SK-N-SH treated with all-trans-retinoic acid at 6 μM for 48 hours (cell line): ENCODE measurements around the gene WNT9B.

Experiments used
- BACH2 ChIP-seq: fragments of 250-450 bp; sonication (Bioruptor Pico); IDR thresholded peaks from 2 replicates; pipeline ENCODE4 v1.9.0; 2021; ENCODE audit warnings: mild to moderate bottlenecking, borderline replicate concordance
- RARB ChIP-seq: fragments of 250-450 bp; sonication (Bioruptor Pico); IDR thresholded peaks from 2 replicates; pipeline ENCODE4 v1.8.0; 2021; ENCODE audit warnings: mild to moderate bottlenecking, moderate library complexity
- TOX ChIP-seq: fragments of 250-450 bp; sonication (Bioruptor Pico); IDR thresholded peaks from 2 replicates; pipeline ENCODE4 v1.8.0; 2021; ENCODE audit warnings: mild to moderate bottlenecking, moderate library complexity, borderline replicate concordance
- ZC3H10 ChIP-seq: fragments of 250-450 bp; sonication (Bioruptor Pico); IDR thresholded peaks from 2 replicates; pipeline ENCODE4 v1.5.1; 2021; ENCODE audit warnings: mild to moderate bottlenecking, moderate library complexity
- ZFP3 ChIP-seq: fragments of 250-450 bp; sonication (Bioruptor Pico); IDR thresholded peaks from 2 replicates; pipeline ENCODE4 v1.5.0; 2020; ENCODE audit warnings: mild to moderate bottlenecking, moderate library complexity
- ZFP30 ChIP-seq: fragments of 450-650 bp; formaldehyde crosslinking; IDR thresholded peaks from 2 replicates; pipeline ENCODE4 v1.5.0; 2022; ENCODE audit warnings: mild to moderate bottlenecking, moderate library complexity
- TF ChIP-seq, protein P1 (sequence below): fragments of 250-450 bp; sonication (Bioruptor Pico); IDR thresholded peaks from 2 replicates; pipeline ENCODE4 v1.5.1; 2020; ENCODE audit warnings: low read depth, mild to moderate bottlenecking, moderate library complexity
- TF ChIP-seq, protein P2 (sequence below): fragments of 250-450 bp; sonication (Bioruptor Pico); IDR thresholded peaks from 2 replicates; pipeline ENCODE4 v1.8.0; 2020; ENCODE audit warnings: mild to moderate bottlenecking, moderate library complexity, borderline replicate concordance
- TF ChIP-seq, protein P3 (sequence below): fragments of 250-450 bp; sonication (Bioruptor Pico); IDR thresholded peaks from 2 replicates; pipeline ENCODE4 v1.8.0; 2021; ENCODE audit warnings: low read depth, mild to moderate bottlenecking, moderate library complexity, borderline replicate concordance

DNA sequence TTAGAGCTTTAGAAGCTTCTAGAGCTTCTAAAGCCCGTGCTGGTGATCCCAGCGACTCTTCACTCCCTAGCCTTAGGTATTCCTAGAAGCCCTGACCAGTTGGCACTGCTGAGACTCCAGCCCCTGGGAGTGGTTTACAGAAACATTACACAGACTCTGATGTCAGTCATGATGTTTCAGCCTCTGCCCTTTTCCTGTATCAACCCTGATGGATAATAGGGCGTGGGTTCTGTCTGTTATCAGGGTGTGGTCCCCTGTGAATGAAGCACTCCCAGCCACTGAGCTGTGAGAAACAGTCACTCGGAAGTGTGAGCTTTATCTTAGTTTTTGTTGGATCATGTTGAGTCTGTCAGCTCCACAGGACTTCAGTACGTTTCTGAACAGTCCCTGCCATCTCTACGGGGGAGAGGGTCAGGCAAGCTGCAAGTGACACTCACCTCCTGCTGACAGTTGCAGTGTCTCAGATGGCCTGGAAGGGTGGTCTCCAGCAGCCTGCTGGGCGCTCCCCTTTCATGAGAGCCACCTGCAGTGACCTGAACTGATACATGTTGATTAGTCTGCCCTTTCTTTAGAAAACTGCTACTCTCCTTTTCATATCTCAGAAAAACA is 84.4 kb downstream of the WNT9B start:
- TF ChIP-seq, protein P1, sequence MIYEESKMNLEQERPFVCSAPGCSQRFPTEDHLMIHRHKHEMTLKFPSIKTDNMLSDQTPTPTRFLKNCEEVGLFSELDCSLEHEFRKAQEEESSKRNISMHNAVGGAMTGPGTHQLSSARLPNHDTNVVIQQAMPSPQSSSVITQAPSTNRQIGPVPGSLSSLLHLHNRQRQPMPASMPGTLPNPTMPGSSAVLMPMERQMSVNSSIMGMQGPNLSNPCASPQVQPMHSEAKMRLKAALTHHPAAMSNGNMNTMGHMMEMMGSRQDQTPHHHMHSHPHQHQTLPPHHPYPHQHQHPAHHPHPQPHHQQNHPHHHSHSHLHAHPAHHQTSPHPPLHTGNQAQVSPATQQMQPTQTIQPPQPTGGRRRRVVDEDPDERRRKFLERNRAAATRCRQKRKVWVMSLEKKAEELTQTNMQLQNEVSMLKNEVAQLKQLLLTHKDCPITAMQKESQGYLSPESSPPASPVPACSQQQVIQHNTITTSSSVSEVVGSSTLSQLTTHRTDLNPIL (CRISPR knock-in tag): no peak
- no peak for TF ChIP-seq TOX (CRISPR knock-in tag)
- no peak for TF ChIP-seq ZFP3 (CRISPR knock-in tag)
- no peak for TF ChIP-seq RARB (CRISPR knock-in tag)
- TF ChIP-seq, protein P2, sequence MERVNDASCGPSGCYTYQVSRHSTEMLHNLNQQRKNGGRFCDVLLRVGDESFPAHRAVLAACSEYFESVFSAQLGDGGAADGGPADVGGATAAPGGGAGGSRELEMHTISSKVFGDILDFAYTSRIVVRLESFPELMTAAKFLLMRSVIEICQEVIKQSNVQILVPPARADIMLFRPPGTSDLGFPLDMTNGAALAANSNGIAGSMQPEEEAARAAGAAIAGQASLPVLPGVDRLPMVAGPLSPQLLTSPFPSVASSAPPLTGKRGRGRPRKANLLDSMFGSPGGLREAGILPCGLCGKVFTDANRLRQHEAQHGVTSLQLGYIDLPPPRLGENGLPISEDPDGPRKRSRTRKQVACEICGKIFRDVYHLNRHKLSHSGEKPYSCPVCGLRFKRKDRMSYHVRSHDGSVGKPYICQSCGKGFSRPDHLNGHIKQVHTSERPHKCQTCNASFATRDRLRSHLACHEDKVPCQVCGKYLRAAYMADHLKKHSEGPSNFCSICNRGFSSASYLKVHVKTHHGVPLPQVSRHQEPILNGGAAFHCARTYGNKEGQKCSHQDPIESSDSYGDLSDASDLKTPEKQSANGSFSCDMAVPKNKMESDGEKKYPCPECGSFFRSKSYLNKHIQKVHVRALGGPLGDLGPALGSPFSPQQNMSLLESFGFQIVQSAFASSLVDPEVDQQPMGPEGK (CRISPR knock-in tag): no peak
- TF ChIP-seq ZFP30 (CRISPR knock-in tag): no peak
- no peak for TF ChIP-seq ZC3H10 (CRISPR knock-in tag)
- TF ChIP-seq BACH2 (CRISPR knock-in tag): no peak
- TF ChIP-seq, protein P3, sequence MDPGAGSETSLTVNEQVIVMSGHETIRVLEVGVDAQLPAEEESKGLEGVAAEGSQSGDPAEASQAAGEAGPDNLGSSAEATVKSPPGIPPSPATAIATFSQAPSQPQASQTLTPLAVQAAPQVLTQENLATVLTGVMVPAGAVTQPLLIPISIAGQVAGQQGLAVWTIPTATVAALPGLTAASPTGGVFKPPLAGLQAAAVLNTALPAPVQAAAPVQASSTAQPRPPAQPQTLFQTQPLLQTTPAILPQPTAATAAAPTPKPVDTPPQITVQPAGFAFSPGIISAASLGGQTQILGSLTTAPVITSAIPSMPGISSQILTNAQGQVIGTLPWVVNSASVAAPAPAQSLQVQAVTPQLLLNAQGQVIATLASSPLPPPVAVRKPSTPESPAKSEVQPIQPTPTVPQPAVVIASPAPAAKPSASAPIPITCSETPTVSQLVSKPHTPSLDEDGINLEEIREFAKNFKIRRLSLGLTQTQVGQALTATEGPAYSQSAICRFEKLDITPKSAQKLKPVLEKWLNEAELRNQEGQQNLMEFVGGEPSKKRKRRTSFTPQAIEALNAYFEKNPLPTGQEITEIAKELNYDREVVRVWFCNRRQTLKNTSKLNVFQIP: no peak
